H1 (cell line): ENCODE measurements around the gene STARD4. TPM values are rescaled to one million over a fixed set of nuclear protein-coding genes. Genes with fewer than 3 reads are reported as not detected.

Experiments
- CTCF ChIA-PET: fragments of 300-600 bp; sonication (Branson Sonifier 250); formaldehyde crosslinking; loops from one replicate; lab custom pipeline; 2021; ENCODE audit not compliant: partially characterized antibody; lab: Charles Lee
- POLR2A ChIA-PET: fragments of 300-600 bp; sonication (Branson Sonifier 250); formaldehyde crosslinking; loops from one replicate; lab custom pipeline; 2021; ENCODE audit warnings: inconsistent platforms; ENCODE audit not compliant: partially characterized antibody; lab: Charles Lee
- DNase-seq, 2 experiments: peaks; one replicate each; pipeline versions ENCODE4 v3.0.0 to v3.0.0-alpha.2; 2010 to 2022; ENCODE audit warnings: low spot score in 2 of 2, low read depth in 1 of 2, mixed read lengths in 1 of 2
- FAIRE-seq: peaks from 2 replicates; lab custom pipeline; 2011; peaks lifted over from hg19 to GRCh38; lab: Jason Lieb, UNC
- H2AFZ ChIP-seq: 2 replicates; pipeline ENCODE4 v1.8.1; 2012; ENCODE audit warnings: low read length, inconsistent platforms
- H2AK5ac ChIP-seq: 2 replicates; pipeline ENCODE4 v1.6.1; 2013; ENCODE audit warnings: low read depth, low read length
- H2BK120ac ChIP-seq: replicated peaks from 2 replicates; pipeline ENCODE3; 2013; ENCODE audit warnings: low read depth, low read length, inconsistent platforms
- H2BK12ac ChIP-seq: 2 replicates; pipeline ENCODE4 v1.6.1; 2013; ENCODE audit warnings: low read depth, low read length
- H2BK15ac ChIP-seq: 2 replicates; pipeline ENCODE4 v1.6.1; 2013; ENCODE audit warnings: low read length
- H2BK20ac ChIP-seq: 2 replicates; pipeline ENCODE4 v1.6.1; 2013; ENCODE audit warnings: low read length
- H2BK5ac ChIP-seq: 2 replicates; pipeline ENCODE4 v1.6.1; 2013; ENCODE audit warnings: low read depth, low read length
- H3K14ac ChIP-seq: 2 replicates; pipeline ENCODE4 v1.6.1; 2013; ENCODE audit warnings: inconsistent platforms; ENCODE audit not compliant: insufficient read length
- H3K18ac ChIP-seq: 2 replicates; pipeline ENCODE4 v1.6.1; 2013; ENCODE audit warnings: low read length; ENCODE audit errors: extremely low read depth
- H3K23ac ChIP-seq: 2 replicates; pipeline ENCODE4 v1.6.1; 2013; ENCODE audit warnings: inconsistent platforms; ENCODE audit not compliant: insufficient read length
- H3K23me2 ChIP-seq: 2 replicates; pipeline ENCODE4 v1.6.1; 2013; ENCODE audit warnings: low read depth, low read length
- H3K27ac ChIP-seq: 2 replicates; pipeline ENCODE4 v1.6.1; 2011; ENCODE audit warnings: low read depth, low read length, inconsistent platforms
- H3K27me3 ChIP-seq, 4 experiments: replicated peaks in 1 of 4; 1 replicate in 1 of 4; 2 replicates in 3 of 4; pipeline versions ENCODE4 v1.6.1 to v1.8.1; 2011 to 2013; ENCODE audit warnings: low read length in 3 of 4, mild to moderate bottlenecking in 3 of 4, inconsistent platforms in 2 of 4, mixed read lengths in 2 of 4, moderate library complexity in 1 of 4; ENCODE audit not compliant: control insufficient read depth in 3 of 4, insufficient read depth in 3 of 4; ENCODE audit errors: extremely low read depth in 1 of 4
- H3K36me3 ChIP-seq, 4 experiments: 2 replicates each; pipeline versions ENCODE4 v1.6.1 to v1.8.1; 2011 to 2013; ENCODE audit warnings: mild to moderate bottlenecking in 4 of 4, low read length in 3 of 4, moderate library complexity in 2 of 4, control low read depth in 1 of 4, inconsistent platforms in 1 of 4; ENCODE audit not compliant: insufficient read depth in 4 of 4, control insufficient read depth in 2 of 4
- H3K4ac ChIP-seq: replicated peaks from 2 replicates; pipeline ENCODE3; 2013; ENCODE audit warnings: low read length, low read depth, mixed read lengths, inconsistent platforms; ENCODE audit not compliant: insufficient read length
- H3K4me1 ChIP-seq, 4 experiments: replicated peaks in 1 of 4; 1 replicate in 1 of 4; 2 replicates in 3 of 4; pipeline versions ENCODE4 v1.6.1 to v1.8.1; 2011 to 2013; ENCODE audit warnings: low read length in 3 of 4, inconsistent platforms in 2 of 4, mixed read lengths in 1 of 4; ENCODE audit not compliant: insufficient read depth in 4 of 4, control insufficient read depth in 3 of 4
- H3K4me2 ChIP-seq, 2 experiments: 2 replicates each; pipeline versions ENCODE4 v1.6.1 to v1.8.1; 2011 to 2013; ENCODE audit warnings: low read depth in 2 of 2, low read length in 2 of 2, control low read depth in 1 of 2, inconsistent platforms in 1 of 2, mild to moderate bottlenecking in 1 of 2; ENCODE audit not compliant: insufficient read depth in 1 of 2
- H3K4me3 ChIP-seq, 4 experiments: fragments of 200-600, 300-600 bp in 1 of 4; sonication (generic), shearing (Covaris generic), sonication (Bioruptor Twin) in 1 of 4; 2 replicates each; pipeline versions ENCODE4 v1.5.1 to v1.8.1; 2011 to 2016; ENCODE audit warnings: low read length in 4 of 4, low read depth in 3 of 4, control low read depth in 2 of 4, inconsistent platforms in 2 of 4, mild to moderate bottlenecking in 2 of 4, mixed read lengths in 1 of 4, moderate library complexity in 1 of 4; ENCODE audit not compliant: insufficient read depth in 2 of 4; ENCODE audit errors: extremely low read depth in 1 of 4
- H3K56ac ChIP-seq: replicated peaks from 2 replicates; pipeline ENCODE3; 2013; ENCODE audit warnings: low read depth, mild to moderate bottlenecking, mixed read lengths, low read length, inconsistent platforms; ENCODE audit not compliant: insufficient read length
- H3K79me1 ChIP-seq: 2 replicates; pipeline ENCODE4 v1.6.1; 2013; ENCODE audit warnings: low read depth, low read length, control low read depth
- H3K79me2 ChIP-seq, 2 experiments: 2 replicates each; pipeline versions ENCODE4 v1.6.1 to v1.8.1; 2012 to 2013; ENCODE audit warnings: low read length in 2 of 2, mild to moderate bottlenecking in 2 of 2, inconsistent platforms in 1 of 2; ENCODE audit not compliant: insufficient read depth in 2 of 2, control insufficient read depth in 1 of 2
- H3K9ac ChIP-seq, 4 experiments: replicated peaks in 1 of 4; 1 replicate in 1 of 4; 2 replicates in 3 of 4; pipeline versions ENCODE4 v1.6.1 to v1.8.1; 2011 to 2013; ENCODE audit warnings: low read depth in 3 of 4, low read length in 3 of 4, control low read depth in 2 of 4, mild to moderate bottlenecking in 2 of 4, moderate library complexity in 2 of 4, inconsistent platforms in 1 of 4; ENCODE audit errors: extremely low read depth in 1 of 4
- H3K9me3 ChIP-seq, 2 experiments: 2 replicates each; pipeline versions ENCODE4 v1.6.1 to v1.8.1; 2012 to 2013; ENCODE audit warnings: mild to moderate bottlenecking in 2 of 2, moderate library complexity in 2 of 2, control low read depth in 1 of 2, inconsistent platforms in 1 of 2, low read depth in 1 of 2, low read length in 1 of 2, mixed read lengths in 1 of 2; ENCODE audit not compliant: insufficient read depth in 2 of 2
- H4K20me1 ChIP-seq, 2 experiments: replicated peaks in 1 of 2; 2 replicates each; pipeline versions ENCODE3 to v1.8.1; 2011 to 2013; ENCODE audit warnings: inconsistent platforms in 2 of 2, low read length in 2 of 2, mild to moderate bottlenecking in 1 of 2; ENCODE audit not compliant: insufficient read depth in 2 of 2, control insufficient read depth in 1 of 2
- H4K5ac ChIP-seq: 2 replicates; pipeline ENCODE4 v1.6.1; 2013; ENCODE audit warnings: low read length, low read depth, mixed read lengths, inconsistent platforms; ENCODE audit not compliant: insufficient read length
- H4K8ac ChIP-seq: 2 replicates; pipeline ENCODE4 v1.8.0; 2013; ENCODE audit warnings: mild to moderate bottlenecking, moderate library complexity, low read length, inconsistent platforms; ENCODE audit not compliant: insufficient read depth; ENCODE audit errors: extremely low read depth
- H4K91ac ChIP-seq: replicated peaks from 2 replicates; pipeline ENCODE3; 2013; ENCODE audit warnings: low read length, mixed read lengths, inconsistent platforms; ENCODE audit not compliant: insufficient read length
- ASH2L ChIP-seq: fragments of 200-600, 300-600 bp; sonication (generic); IDR thresholded peaks from one replicate; pipeline ENCODE4 v1.7.1; 2017; ENCODE audit warnings: low read length
- BRCA1 ChIP-seq: IDR thresholded peaks from 2 replicates; pipeline ENCODE4 v1.6.1; 2012; ENCODE audit warnings: low read depth, low read length, improper control_type of control experiment
- CTBP2 ChIP-seq: IDR thresholded peaks from 2 replicates; pipeline ENCODE4 v1.7.0; 2011; ENCODE audit warnings: borderline replicate concordance, mild to moderate bottlenecking, moderate library complexity, mixed read lengths, low read length; ENCODE audit not compliant: insufficient read depth, insufficient read length
- EP300 ChIP-seq, 2 experiments: IDR thresholded peaks; 1 replicate in 1 of 2; 2 replicates in 1 of 2; pipeline ENCODE4 v1.6.1; 2011 to 2012; ENCODE audit warnings: low read depth in 2 of 2, low read length in 2 of 2, mild to moderate bottlenecking in 2 of 2, borderline replicate concordance in 1 of 2, inconsistent platforms in 1 of 2, moderate library complexity in 1 of 2
- EZH2 ChIP-seq: fragments of 200-600 bp; sonication (generic); IDR thresholded peaks from 2 replicates; pipeline ENCODE4 v1.7.1; 2012; ENCODE audit warnings: low read depth, mild to moderate bottlenecking, moderate library complexity, low read length, inconsistent platforms; ENCODE audit not compliant: severe bottlenecking
- WGBS, 2 experiments: shearing (Covaris generic) in 1 of 2; methylation state at CpG; one replicate each; pipeline versions ENCODE4 v1.1.6 to v1.1.7; 2013 to 2015; ENCODE audit warnings: low lambda C conversion rate in 2 of 2, mixed read lengths in 2 of 2, inconsistent platforms in 1 of 2, low coverage in 1 of 2, missing lambda C conversion rate in 1 of 2; ENCODE audit not compliant: insufficient replicate concordance in 2 of 2, insufficient coverage in 1 of 2, insufficient read length in 1 of 2; ENCODE audit errors: extremely low coverage in 1 of 2, missing lambda C conversion rate in 1 of 2; 5-methylcytosine and 5-hydroxymethylcytosine counted together
- polyA plus RNA-seq, 7 experiments: library from polyadenylated mRNA; depleted of rRNA in 3 of 7; stranded (reverse) in 5 of 7; unstranded in 2 of 7; fragments of >200 nt in 5 of 7; fragments of 200-250 nt in 2 of 7; gene quantifications; 1 replicate in 5 of 7; 2 replicates in 1 of 7; 4 replicates in 1 of 7; pipeline versions ENCODE4 v1.2.1 to v1.2.3, GENCODE V29; 2011 to 2013; ENCODE audit warnings: missing spikeins in 2 of 7, mixed read lengths in 2 of 7
- total RNA-seq: library from RNA; stranded (reverse); fragmentation: NEBNext Ultra II Directional; extraction: Animal tissue kit (Norgen Biotek cat#: 25700); gene quantifications from 2 replicates; pipeline ENCODE4 v1.2.1, GENCODE V29; 2021

The STARD4 gene
- total and polyA plus RNA-seq, 2 of the 8 experiments (the other 6 are each of a cell fraction or from before 2014, with no cell fraction given) = 10.8 to 47.9 TPM

- no peaks in the 10 kb centered on the region for H3K9me3 ChIP-seq
- H2BK12ac ChIP-seq = no peak overlapping the region
- no peak overlapping the region for H2BK20ac ChIP-seq
- H3K27me3 ChIP-seq = no peaks in the 10 kb centered on the region
- 100% methylated on average over 2 of the region's 2 CpGs; no CpG with 5 or more reads in 1 of the 2 experiments for WGBS, 2 experiments
- H3K23me2 ChIP-seq = no peaks in the 10 kb centered on the region
- ChIA-PET CTCF (interaction anchor here (0.6 to 4.3 kb wide), 32 partner anchors 7 to 313 kb away, joined by 3 to 28 read pairs (median 4); partner anchors contain the start of gene CAMK4), POLR2A (no interaction called here)
- no peak overlapping the region for H3K4ac ChIP-seq
- no peaks in the 10 kb centered on the region for H3K79me2 ChIP-seq
- H2BK120ac ChIP-seq = no peak overlapping the region
- no peak overlapping the region for H3K27ac ChIP-seq
- FAIRE-seq (no peak), DNase-seq (no peak)
- no peak overlapping the region for H2BK5ac ChIP-seq
- no peak overlapping the region for H3K56ac ChIP-seq
- no peak overlapping the region for H3K9ac ChIP-seq
- no peak overlapping the region for H2AK5ac ChIP-seq
- H3K4me1 ChIP-seq = peaks cover 0 to 3% (median 3%) of the 10 kb centered on the region in 4 experiments; a peak in 3 of 7 replicates
- no peak overlapping the region for H4K5ac ChIP-seq
- no peak overlapping the region for H4K91ac ChIP-seq
- H4K8ac ChIP-seq = no peak overlapping the region
- H2BK15ac ChIP-seq = 0 out of 2 replicates have a peak overlapping the region, but pooled peaks have one; percentile 46
- no peak overlapping the region for H3K23ac ChIP-seq
- no peak overlapping the region for H3K18ac ChIP-seq
- no peak overlapping the region for H3K4me3 ChIP-seq
- TF ChIP-seq ASH2L = no peak
- TF ChIP-seq EZH2 = no peak
- no peak for TF ChIP-seq EP300 (IDR thresholded peaks at IDR 0.05; ENCODE audit: borderline replicate concordance in 1 of 2, low read depth in 2 of 2, low read length in 2 of 2)
- no peak for TF ChIP-seq CTBP2
- no peak for TF ChIP-seq BRCA1
- no peak overlapping the region for H3K14ac ChIP-seq
- H3K4me2 ChIP-seq = no peak overlapping the region
- H3K79me1 ChIP-seq = no peaks in the 10 kb centered on the region
- no peaks in the 10 kb centered on the region for H4K20me1 ChIP-seq
- no peaks in the 10 kb centered on the region for H3K36me3 ChIP-seq
- H2AFZ ChIP-seq = no peak overlapping the region
These were observed 50.4 kb downstream of the STARD4 start for GRCh38 chr5:111461934-111462333.
